Measurements from ENCODE around the gene CPA5.
"Not testable (repeated sequence)": the region's sequence is repeated elsewhere in the genome, so short reads cannot be mapped to it uniquely, and the experiment has no call there.

CPA5 gene

DNA sequence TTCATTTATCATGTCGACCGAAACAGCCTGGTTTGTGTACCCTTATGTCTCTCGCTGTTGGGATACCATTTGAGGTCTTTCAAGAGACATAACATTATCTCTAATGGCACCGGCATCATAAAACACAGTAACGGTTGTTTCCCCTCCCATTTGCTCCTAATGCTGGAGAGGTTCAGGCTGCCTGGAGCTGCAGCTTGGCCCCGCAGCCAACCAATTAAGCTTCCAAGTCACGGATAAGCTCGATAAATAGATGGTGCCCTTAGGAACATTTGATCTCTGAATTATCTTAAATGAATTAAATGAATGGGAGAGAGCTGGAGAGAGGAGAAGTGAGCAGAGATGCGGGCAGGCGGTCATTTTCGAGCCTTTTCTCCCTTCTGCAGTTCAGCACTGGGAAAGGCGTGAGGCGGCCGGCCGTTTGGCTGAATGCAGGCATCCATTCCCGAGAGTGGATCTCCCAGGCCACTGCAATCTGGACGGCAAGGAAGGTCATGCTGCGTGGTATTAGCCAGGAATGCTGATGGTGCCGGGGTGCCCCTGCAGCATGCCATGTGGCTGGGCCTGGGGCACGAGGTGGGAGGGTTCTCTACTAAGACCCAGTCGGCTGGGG lies 39.1 kb upstream of the CPA5 start:
- Mint-ChIP-seq H3K36me3 (ENCODE audit: low read depth) (no peaks in the 10 kb centered on the region), H3K9me3 (no peaks in the 10 kb centered on the region), H3K27me3 (ENCODE audit: low read depth) (no peaks in the 10 kb centered on the region), H3K4me3 (no peak overlapping the region), H3K4me1 (peaks cover 42% of the 10 kb centered on the region), H3K27ac (peak overlapping the region; percentile 59 to 90 (median 88))
- TF ChIP-seq, protein P1, sequence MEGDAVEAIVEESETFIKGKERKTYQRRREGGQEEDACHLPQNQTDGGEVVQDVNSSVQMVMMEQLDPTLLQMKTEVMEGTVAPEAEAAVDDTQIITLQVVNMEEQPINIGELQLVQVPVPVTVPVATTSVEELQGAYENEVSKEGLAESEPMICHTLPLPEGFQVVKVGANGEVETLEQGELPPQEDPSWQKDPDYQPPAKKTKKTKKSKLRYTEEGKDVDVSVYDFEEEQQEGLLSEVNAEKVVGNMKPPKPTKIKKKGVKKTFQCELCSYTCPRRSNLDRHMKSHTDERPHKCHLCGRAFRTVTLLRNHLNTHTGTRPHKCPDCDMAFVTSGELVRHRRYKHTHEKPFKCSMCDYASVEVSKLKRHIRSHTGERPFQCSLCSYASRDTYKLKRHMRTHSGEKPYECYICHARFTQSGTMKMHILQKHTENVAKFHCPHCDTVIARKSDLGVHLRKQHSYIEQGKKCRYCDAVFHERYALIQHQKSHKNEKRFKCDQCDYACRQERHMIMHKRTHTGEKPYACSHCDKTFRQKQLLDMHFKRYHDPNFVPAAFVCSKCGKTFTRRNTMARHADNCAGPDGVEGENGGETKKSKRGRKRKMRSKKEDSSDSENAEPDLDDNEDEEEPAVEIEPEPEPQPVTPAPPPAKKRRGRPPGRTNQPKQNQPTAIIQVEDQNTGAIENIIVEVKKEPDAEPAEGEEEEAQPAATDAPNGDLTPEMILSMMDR (IDR thresholded peaks at IDR 0.05; ENCODE audit: unreplicated experiment in 3 of 3): no peak

DNA sequence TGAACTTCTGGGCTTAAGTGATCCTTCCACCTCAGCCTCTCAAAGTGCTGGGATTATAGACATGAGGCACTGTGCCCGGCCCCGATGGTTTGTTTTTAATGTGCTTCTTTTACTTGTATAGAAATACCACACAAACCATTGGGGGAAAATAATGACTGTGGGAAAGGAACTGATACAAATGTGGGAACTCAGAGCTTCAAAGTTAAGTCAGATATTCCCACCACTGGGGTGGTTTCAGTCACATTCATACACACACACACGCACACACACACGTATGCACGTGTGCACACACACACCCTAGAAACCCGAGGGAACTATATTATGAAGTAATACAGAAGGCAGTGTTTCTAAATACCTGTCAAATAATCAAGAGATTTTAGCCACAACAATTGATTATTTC lies 34.6 kb upstream of the CPA5 start:
- Mint-ChIP-seq H3K36me3 (ENCODE audit: low read depth) (no peaks in the 10 kb centered on the region), H3K4me3 (no peak overlapping the region), H3K4me1 (peaks cover 12% of the 10 kb centered on the region), H3K27me3 (ENCODE audit: low read depth) (no peaks in the 10 kb centered on the region), H3K27ac (peak overlapping the region in 1 of 3 experiments; percentile 29), H3K9me3 (peaks cover 12% of the 10 kb centered on the region)
- TF ChIP-seq, protein P1 (IDR thresholded peaks at IDR 0.05; ENCODE audit: unreplicated experiment in 3 of 3): no peak

DNA sequence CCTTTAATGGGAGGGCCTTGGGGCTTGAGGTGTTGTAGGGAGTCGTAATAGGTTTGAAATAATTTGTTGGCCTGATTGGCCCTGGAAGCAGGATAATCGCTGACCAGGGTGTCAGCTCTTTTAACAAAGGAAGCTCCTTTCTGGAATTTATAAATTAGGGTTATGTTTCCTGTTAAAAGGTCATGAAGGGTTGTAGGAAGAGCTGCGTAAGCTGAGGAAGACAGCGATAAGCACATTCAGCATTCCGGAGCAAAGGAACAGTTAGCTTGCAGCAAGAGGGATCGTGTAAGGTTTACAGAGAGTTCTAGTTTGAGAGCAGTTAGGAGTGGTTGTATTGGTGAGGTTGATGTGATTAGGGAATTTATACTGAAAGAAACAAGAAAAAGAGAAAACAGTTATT lies 30.3 kb upstream of the CPA5 start:
- Mint-ChIP-seq H3K27me3 (ENCODE audit: low read depth) (no peaks in the 10 kb centered on the region), H3K9me3 (peaks cover 12% of the 10 kb centered on the region), H3K4me3 (no peak overlapping the region), H3K27ac (no peak overlapping the region), H3K4me1 (peaks cover 17% of the 10 kb centered on the region), H3K36me3 (ENCODE audit: low read depth) (no peaks in the 10 kb centered on the region)
- TF ChIP-seq, protein P1 (IDR thresholded peaks at IDR 0.05; ENCODE audit: unreplicated experiment in 3 of 3): no peak

DNA sequence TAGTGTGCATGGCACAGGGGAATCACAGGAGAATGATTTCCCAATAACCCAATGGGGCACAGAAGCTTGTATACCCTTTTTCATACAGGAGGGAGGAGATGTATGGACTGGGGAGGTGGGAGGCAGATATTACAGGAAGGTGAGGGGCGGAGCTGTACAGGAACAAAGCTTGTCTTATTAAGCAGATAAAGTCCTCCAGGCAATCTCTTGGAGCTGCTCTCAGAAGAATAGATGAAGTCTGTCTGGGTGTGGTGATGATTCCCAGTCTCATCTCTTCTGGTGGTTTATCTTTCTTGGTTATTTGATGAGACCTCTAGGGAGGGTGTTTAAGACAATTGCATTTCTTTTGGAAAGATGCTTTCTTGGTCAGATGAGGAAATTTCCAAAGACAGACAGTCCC lies 25.1 kb upstream of the CPA5 start:
- Mint-ChIP-seq H3K4me3 (no peak overlapping the region), H3K9me3 (no peaks in the 10 kb centered on the region), H3K4me1 (peaks cover 38% of the 10 kb centered on the region), H3K27ac (peak overlapping the region in 2 of 3 experiments; percentile 40 to 87), H3K27me3 (ENCODE audit: low read depth) (no peaks in the 10 kb centered on the region), H3K36me3 (ENCODE audit: low read depth) (no peaks in the 10 kb centered on the region)
- TF ChIP-seq, protein P1 (IDR thresholded peaks at IDR 0.05; ENCODE audit: unreplicated experiment in 3 of 3): no peak

DNA sequence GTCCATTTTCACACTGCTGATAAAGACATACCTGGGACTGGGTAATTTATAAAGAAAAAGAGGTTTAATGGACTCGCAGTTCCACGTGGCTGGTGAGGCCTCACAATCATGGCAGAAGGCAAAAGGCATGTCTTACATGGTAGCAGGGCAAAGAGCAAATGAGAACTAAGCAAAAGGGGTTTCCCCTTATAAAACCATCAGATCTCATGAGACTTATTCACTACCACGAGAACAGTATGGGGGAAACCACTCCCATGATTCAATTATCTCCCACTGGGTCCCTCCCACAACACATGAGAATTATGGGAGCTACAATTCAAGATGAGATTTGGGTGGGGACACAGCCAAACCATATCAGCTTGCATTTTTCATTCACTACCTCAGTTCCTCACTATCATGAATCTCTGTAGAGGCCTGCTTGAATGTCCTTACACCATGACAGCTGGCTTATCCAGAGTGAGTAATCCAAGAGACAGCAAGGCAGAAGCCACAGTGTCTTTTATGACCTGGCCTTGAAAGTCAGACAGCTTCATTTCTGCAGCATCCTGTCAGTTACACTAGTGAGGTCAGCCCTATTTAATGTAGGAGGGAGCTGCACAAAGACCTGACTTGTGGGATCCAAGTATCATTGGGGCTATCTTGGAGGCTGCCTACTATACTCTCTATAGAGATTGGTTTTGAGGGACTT lies 22.9 kb upstream of the CPA5 start:
- H3K9me3 Mint-ChIP-seq; H3K4me3 Mint-ChIP-seq; H3K27me3 Mint-ChIP-seq (ENCODE audit: low read depth); H3K36me3 Mint-ChIP-seq (ENCODE audit: low read depth): not testable (repeated sequence)
- H3K4me1 Mint-ChIP-seq: peaks cover 43% of the 10 kb centered on the region
- H3K27ac Mint-ChIP-seq: peak overlapping the region in 2 of 3 experiments; percentile 5 to 28

DNA sequence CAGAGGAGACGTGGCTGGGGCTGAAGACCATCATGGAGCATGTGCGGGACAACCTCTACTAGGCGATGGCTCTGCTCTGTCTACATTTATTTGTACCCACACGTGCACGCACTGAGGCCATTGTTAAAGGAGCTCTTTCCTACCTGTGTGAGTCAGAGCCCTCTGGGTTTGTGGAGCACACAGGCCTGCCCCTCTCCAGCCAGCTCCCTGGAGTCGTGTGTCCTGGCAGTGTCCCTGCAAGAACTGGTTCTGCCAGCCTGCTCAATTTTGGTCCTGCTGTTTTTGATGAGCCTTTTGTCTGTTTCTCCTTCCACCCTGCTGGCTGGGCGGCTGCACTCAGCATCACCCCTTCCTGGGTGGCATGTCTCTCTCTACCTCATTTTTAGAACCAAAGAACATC lies 22.0 kb upstream of the CPA5 start:
- TF ChIP-seq, protein P1 (IDR thresholded peaks at IDR 0.05; ENCODE audit: unreplicated experiment in 3 of 3): no peak
- Mint-ChIP-seq H3K27ac (peak overlapping the region; percentile 22 to 63 (median 49)), H3K4me1 (peaks cover 42% of the 10 kb centered on the region), H3K4me3 (no peak overlapping the region), H3K36me3 (ENCODE audit: low read depth) (no peaks in the 10 kb centered on the region), H3K27me3 (ENCODE audit: low read depth) (no peaks in the 10 kb centered on the region), H3K9me3 (no peaks in the 10 kb centered on the region)
